PC-9 (cell line): ENCODE results near the gene NUDT5.

Source experiments
- EZH2 ChIP-seq: fragments of 200-600 bp; sonication (generic); IDR thresholded peaks from 2 replicates; pipeline ENCODE4 v1.8.0; 2017; ENCODE audit warnings: antibody characterized with exemption, low read depth
- TF ChIP-seq, protein P1 (sequence below): fragments of 200-600 bp; sonication (generic); conservative IDR thresholded peaks from 2 replicates; pipeline ENCODE4 v1.6.1; 2017; ENCODE audit warnings: mixed run types, antibody characterized with exemption, mild to moderate bottlenecking, moderate library complexity

DNA sequence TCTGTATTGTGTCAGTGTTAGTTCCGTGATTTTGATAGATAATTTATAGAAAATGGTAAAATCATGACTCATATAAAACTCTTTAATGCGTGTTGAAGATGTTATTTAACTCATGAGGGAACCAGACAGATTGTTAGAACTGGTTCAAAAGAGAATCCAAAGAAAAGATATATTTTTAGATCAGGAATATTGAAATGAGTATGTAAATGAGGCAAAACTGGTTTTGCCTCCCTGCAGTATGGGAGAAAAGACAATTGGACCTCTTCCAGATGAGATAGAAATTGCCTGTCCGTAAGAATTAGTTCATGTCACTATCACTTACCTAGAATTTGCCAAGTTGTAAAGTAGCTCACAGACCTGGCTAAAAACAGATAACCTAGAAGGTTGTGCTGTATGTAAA lies 17.9 kb upstream of the NUDT5 start:
- TF ChIP-seq, protein P1, sequence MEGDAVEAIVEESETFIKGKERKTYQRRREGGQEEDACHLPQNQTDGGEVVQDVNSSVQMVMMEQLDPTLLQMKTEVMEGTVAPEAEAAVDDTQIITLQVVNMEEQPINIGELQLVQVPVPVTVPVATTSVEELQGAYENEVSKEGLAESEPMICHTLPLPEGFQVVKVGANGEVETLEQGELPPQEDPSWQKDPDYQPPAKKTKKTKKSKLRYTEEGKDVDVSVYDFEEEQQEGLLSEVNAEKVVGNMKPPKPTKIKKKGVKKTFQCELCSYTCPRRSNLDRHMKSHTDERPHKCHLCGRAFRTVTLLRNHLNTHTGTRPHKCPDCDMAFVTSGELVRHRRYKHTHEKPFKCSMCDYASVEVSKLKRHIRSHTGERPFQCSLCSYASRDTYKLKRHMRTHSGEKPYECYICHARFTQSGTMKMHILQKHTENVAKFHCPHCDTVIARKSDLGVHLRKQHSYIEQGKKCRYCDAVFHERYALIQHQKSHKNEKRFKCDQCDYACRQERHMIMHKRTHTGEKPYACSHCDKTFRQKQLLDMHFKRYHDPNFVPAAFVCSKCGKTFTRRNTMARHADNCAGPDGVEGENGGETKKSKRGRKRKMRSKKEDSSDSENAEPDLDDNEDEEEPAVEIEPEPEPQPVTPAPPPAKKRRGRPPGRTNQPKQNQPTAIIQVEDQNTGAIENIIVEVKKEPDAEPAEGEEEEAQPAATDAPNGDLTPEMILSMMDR = no peak
- no peak for TF ChIP-seq EZH2
